ENCODE results near the gene PPM1H.

GRCh38 chr12:62605981-62606380, 329.0 kb downstream of the PPM1H start:
- TF ChIP-seq POLR2A (IDR thresholded peaks at IDR 0.05) (no peak), CTCF (IDR thresholded peaks at IDR 0.05) (no peak)
